K562 (cell line): ENCODE measurements around the gene PALM3. TPM values are rescaled to one million over a fixed set of nuclear protein-coding genes. Genes with fewer than 3 reads are reported as not detected.

Source experiments
- ARID1B ChIP-seq: fragments of 450-650 bp; IDR thresholded peaks from 2 replicates; pipeline ENCODE4 v1.6.1; 2016; ENCODE audit warnings: antibody characterized with exemption, mild to moderate bottlenecking, inconsistent platforms
- CHD4 ChIP-seq: fragments of 200-600 bp; sonication (generic); IDR thresholded peaks from 3 replicates; pipeline ENCODE4 v1.6.1; 2012; ENCODE audit warnings: low read depth, mild to moderate bottlenecking, mixed read lengths, low read length, inconsistent platforms; ENCODE audit not compliant: insufficient read depth, insufficient replicate concordance, poor library complexity, severe bottlenecking
- DNMT1 ChIP-seq: fragments of 450-650 bp; IDR thresholded peaks from 2 replicates; pipeline ENCODE4 v1.6.1; 2016; ENCODE audit warnings: antibody characterized with exemption, mild to moderate bottlenecking
- HDAC1 ChIP-seq, 2 experiments: fragments of 450-650 bp; IDR thresholded peaks; 2 replicates each; pipeline ENCODE4 v1.6.1; 2016 to 2017; ENCODE audit warnings: inconsistent platforms in 1 of 2, mild to moderate bottlenecking in 1 of 2, moderate library complexity in 1 of 2
- NCOR1 ChIP-seq: fragments of 450-650 bp; IDR thresholded peaks from 2 replicates; pipeline ENCODE4 v1.6.1; 2016; ENCODE audit warnings: mild to moderate bottlenecking, moderate library complexity
- RUNX1 ChIP-seq: sonication (generic); IDR thresholded peaks from 2 replicates; pipeline ENCODE4 v1.6.1; 2016; ENCODE audit warnings: antibody characterized with exemption, low read depth
- ZNF12 ChIP-seq: sonication (generic); formaldehyde crosslinking; IDR thresholded peaks from 2 replicates; pipeline ENCODE4 v1.4.0; 2020; ENCODE audit warnings: mild to moderate bottlenecking, missing genetic modification reagents
- ZNF217 ChIP-seq: sonication (generic); formaldehyde crosslinking; IDR thresholded peaks from 2 replicates; pipeline ENCODE4 v1.8.0; 2022; ENCODE audit warnings: mild to moderate bottlenecking, missing genetic modification reagents
- ZNF589 ChIP-seq: fragments of 200-800 bp; sonication (Bioruptor generic); IDR thresholded peaks from 2 replicates; pipeline ENCODE4 v1.6.1; 2016; ENCODE audit warnings: low read depth, missing genetic modification characterization, missing compliant biosample characterization
- polyA plus RNA-seq, 8 experiments: library from polyadenylated mRNA; depleted of rRNA in 4 of 8; stranded (reverse) in 5 of 8; unstranded in 3 of 8; fragments of >200 nt; fragmentation: Nextera tagmentation in 2 of 8; fragmentation: Illumina TruSeq in 1 of 8; extraction: Ambion mirVana in 2 of 8; extraction: Trizol in 1 of 8; gene quantifications; 2 replicates each; pipeline versions ENCODE4 v1.2.1 to v1.2.3, GENCODE V29; 2011 to 2014; ENCODE audit warnings: inconsistent platforms in 1 of 8, missing spikeins in 1 of 8
- total RNA-seq, 7 experiments: library from RNA; depleted of rRNA in 6 of 7; stranded (reverse); fragments of >200 nt in 6 of 7; fragmentation: Illumina TruSeq in 2 of 7; extraction: Trizol in 2 of 7; gene quantifications; 2 replicates each; pipeline versions ENCODE4 v1.2.1 to v1.2.3, GENCODE V29; 2011 to 2021; ENCODE audit warnings: low replicate concordance in 1 of 7
- TF ChIP-seq, protein P1 (sequence below), 2 experiments: fragments of 450-650 bp in 1 of 2; sonication (generic) in 1 of 2; formaldehyde crosslinking in 1 of 2; IDR thresholded peaks; 2 replicates each; pipeline versions ENCODE4 v1.7.1 to v1.9.0; 2016 to 2022; ENCODE audit warnings: inconsistent platforms in 1 of 2, mild to moderate bottlenecking in 1 of 2, missing genetic modification reagents in 1 of 2
- TF ChIP-seq, protein P2 (sequence below): fragments of 450-650 bp; IDR thresholded peaks from 2 replicates; pipeline ENCODE4 v1.6.1; 2018; ENCODE audit not compliant: partially characterized antibody

The PALM3 gene
- total and polyA plus RNA-seq, 9 of the 15 experiments (the other 6 are each of a cell fraction or from before 2014, with no cell fraction given) = 0.07 to 9.3 (median 3.3) TPM

DNA sequence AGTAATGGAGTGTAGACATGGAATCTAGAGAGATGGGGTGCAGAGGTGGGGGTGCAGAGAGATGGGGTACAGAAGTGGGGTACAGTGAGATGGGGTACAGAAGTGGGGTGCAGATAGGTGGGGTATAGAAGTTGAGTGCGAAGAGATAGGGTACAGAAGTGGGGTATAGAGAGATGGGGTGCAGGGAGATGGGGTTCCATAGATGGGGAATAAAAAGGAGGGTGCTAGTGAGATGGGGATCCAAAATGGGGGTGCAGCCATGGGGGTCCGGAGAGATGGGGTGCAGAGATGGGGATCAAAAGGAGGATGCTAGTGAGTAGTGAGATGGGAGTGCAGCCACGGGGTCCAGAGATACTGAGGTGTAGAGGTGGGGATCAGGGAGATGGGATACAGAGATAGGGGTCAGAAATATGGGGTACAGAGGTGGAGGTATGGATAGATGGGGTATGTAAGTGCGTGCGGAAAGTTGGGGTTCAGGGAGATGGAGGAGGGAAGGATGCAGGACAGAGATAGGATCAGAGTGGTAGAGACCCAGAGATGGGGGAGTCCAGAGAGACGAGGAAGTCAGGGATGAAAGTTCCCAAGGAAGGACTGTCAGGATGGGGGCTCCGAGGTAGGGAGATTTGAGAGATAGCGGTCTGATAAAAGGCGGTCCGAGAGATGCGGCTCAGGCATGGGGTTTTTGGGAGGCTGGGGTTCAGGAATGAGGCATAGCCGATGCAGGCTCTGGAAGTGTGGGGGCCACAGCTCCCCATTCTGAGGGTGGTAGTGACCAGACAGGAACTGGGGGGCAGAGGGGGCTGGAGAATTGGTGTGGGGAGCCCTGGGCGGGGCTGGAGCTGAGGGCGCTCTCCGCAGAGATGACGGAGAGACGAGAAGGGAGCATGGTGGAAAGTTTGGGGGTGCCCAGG is 3.4 kb downstream of the PALM3 start (continued):
- TF ChIP-seq, protein P1, sequence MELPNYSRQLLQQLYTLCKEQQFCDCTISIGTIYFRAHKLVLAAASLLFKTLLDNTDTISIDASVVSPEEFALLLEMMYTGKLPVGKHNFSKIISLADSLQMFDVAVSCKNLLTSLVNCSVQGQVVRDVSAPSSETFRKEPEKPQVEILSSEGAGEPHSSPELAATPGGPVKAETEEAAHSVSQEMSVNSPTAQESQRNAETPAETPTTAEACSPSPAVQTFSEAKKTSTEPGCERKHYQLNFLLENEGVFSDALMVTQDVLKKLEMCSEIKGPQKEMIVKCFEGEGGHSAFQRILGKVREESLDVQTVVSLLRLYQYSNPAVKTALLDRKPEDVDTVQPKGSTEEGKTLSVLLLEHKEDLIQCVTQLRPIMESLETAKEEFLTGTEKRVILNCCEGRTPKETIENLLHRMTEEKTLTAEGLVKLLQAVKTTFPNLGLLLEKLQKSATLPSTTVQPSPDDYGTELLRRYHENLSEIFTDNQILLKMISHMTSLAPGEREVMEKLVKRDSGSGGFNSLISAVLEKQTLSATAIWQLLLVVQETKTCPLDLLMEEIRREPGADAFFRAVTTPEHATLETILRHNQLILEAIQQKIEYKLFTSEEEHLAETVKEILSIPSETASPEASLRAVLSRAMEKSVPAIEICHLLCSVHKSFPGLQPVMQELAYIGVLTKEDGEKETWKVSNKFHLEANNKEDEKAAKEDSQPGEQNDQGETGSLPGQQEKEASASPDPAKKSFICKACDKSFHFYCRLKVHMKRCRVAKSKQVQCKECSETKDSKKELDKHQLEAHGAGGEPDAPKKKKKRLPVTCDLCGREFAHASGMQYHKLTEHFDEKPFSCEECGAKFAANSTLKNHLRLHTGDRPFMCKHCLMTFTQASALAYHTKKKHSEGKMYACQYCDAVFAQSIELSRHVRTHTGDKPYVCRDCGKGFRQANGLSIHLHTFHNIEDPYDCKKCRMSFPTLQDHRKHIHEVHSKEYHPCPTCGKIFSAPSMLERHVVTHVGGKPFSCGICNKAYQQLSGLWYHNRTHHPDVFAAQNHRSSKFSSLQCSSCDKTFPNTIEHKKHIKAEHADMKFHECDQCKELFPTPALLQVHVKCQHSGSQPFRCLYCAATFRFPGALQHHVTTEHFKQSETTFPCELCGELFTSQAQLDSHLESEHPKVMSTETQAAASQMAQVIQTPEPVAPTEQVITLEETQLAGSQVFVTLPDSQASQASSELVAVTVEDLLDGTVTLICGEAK (IDR thresholded peaks at IDR 0.05) = 0 out of 2 replicates have a peak, but pooled peaks have one; percentile 27
- TF ChIP-seq, protein P1 (CRISPR knock-in tag; IDR thresholded peaks at IDR 0.05) = no peak
- 0 out of 4 replicates have a peak, but pooled peaks of 1 of the 2 experiments have one; percentile 37 for TF ChIP-seq HDAC1 (IDR thresholded peaks at IDR 0.05)
- TF ChIP-seq ZNF589 (CRISPR knock-in tag) = no peak
- TF ChIP-seq, protein P2, sequence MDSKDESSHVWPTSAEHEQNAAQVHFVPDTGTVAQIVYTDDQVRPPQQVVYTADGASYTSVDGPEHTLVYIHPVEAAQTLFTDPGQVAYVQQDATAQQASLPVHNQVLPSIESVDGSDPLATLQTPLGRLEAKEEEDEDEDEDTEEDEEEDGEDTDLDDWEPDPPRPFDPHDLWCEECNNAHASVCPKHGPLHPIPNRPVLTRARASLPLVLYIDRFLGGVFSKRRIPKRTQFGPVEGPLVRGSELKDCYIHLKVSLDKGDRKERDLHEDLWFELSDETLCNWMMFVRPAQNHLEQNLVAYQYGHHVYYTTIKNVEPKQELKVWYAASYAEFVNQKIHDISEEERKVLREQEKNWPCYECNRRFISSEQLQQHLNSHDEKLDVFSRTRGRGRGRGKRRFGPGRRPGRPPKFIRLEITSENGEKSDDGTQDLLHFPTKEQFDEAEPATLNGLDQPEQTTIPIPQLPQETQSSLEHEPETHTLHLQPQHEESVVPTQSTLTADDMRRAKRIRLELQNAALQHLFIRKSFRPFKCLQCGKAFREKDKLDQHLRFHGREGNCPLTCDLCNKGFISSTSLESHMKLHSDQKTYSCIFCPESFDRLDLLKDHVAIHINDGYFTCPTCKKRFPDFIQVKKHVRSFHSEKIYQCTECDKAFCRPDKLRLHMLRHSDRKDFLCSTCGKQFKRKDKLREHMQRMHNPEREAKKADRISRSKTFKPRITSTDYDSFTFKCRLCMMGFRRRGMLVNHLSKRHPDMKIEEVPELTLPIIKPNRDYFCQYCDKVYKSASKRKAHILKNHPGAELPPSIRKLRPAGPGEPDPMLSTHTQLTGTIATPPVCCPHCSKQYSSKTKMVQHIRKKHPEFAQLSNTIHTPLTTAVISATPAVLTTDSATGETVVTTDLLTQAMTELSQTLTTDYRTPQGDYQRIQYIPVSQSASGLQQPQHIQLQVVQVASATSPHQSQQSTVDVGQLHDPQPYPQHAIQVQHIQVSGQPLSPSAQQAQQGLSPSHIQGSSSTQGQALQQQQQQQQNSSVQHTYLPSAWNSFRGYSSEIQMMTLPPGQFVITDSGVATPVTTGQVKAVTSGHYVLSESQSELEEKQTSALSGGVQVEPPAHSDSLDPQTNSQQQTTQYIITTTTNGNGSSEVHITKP = peak; percentile 77
- peak; percentile 62 for TF ChIP-seq NCOR1
- TF ChIP-seq RUNX1 = 0 out of 2 replicates have a peak, but pooled peaks have one; percentile 26
- no peak for TF ChIP-seq ZNF217
- TF ChIP-seq ARID1B = no peak; the same call in 1 of the 2 replicates
- TF ChIP-seq CHD4 = peak; percentile 49
- no peak for TF ChIP-seq DNMT1
- TF ChIP-seq ZNF12 (CRISPR knock-in tag) = 0 out of 2 replicates have a peak, but pooled peaks have one; percentile 29
